ENCODE results near the gene CNOT6L.

CNOT6L gene

GRCh38 chr4:77758804-77759203 lies 60.4 kb downstream of the CNOT6L start:
- TF ChIP-seq EP300 (IDR thresholded peaks at IDR 0.05; ENCODE audit: borderline replicate concordance) (no peak), TEAD4 (IDR thresholded peaks at IDR 0.05) (no peak), RAD21 (IDR thresholded peaks at IDR 0.05; ENCODE audit: low read depth) (no peak), ZBTB7A (IDR thresholded peaks at IDR 0.05; ENCODE audit: low read depth) (no peak), CEBPB (IDR thresholded peaks at IDR 0.05) (no peak), EGR1 (IDR thresholded peaks at IDR 0.05) (no peak), TAF1 (IDR thresholded peaks at IDR 0.05; ENCODE audit: low read depth) (no peak), FOXM1 (IDR thresholded peaks at IDR 0.05; ENCODE audit: borderline replicate concordance, low read depth) (no peak), YY1 (IDR thresholded peaks at IDR 0.05; ENCODE audit: low read depth) (no peak), NFIC (IDR thresholded peaks at IDR 0.05) (no peak), TCF12 (IDR thresholded peaks at IDR 0.05; ENCODE audit: low read depth) (no peak), CREB1 (IDR thresholded peaks at IDR 0.05; ENCODE audit: low read depth) (no peak)
- TF ChIP-seq, protein P1, sequence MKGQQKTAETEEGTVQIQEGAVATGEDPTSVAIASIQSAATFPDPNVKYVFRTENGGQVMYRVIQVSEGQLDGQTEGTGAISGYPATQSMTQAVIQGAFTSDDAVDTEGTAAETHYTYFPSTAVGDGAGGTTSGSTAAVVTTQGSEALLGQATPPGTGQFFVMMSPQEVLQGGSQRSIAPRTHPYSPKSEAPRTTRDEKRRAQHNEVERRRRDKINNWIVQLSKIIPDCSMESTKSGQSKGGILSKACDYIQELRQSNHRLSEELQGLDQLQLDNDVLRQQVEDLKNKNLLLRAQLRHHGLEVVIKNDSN (IDR thresholded peaks at IDR 0.05) = no peak
- TF ChIP-seq, protein P2, sequence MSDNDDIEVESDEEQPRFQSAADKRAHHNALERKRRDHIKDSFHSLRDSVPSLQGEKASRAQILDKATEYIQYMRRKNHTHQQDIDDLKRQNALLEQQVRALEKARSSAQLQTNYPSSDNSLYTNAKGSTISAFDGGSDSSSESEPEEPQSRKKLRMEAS (IDR thresholded peaks at IDR 0.05) = no peak
- TF ChIP-seq, protein P3, sequence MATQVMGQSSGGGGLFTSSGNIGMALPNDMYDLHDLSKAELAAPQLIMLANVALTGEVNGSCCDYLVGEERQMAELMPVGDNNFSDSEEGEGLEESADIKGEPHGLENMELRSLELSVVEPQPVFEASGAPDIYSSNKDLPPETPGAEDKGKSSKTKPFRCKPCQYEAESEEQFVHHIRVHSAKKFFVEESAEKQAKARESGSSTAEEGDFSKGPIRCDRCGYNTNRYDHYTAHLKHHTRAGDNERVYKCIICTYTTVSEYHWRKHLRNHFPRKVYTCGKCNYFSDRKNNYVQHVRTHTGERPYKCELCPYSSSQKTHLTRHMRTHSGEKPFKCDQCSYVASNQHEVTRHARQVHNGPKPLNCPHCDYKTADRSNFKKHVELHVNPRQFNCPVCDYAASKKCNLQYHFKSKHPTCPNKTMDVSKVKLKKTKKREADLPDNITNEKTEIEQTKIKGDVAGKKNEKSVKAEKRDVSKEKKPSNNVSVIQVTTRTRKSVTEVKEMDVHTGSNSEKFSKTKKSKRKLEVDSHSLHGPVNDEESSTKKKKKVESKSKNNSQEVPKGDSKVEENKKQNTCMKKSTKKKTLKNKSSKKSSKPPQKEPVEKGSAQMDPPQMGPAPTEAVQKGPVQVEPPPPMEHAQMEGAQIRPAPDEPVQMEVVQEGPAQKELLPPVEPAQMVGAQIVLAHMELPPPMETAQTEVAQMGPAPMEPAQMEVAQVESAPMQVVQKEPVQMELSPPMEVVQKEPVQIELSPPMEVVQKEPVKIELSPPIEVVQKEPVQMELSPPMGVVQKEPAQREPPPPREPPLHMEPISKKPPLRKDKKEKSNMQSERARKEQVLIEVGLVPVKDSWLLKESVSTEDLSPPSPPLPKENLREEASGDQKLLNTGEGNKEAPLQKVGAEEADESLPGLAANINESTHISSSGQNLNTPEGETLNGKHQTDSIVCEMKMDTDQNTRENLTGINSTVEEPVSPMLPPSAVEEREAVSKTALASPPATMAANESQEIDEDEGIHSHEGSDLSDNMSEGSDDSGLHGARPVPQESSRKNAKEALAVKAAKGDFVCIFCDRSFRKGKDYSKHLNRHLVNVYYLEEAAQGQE (IDR thresholded peaks at IDR 0.05; ENCODE audit: low read depth) = no peak

GRCh38 chr4:77751764-77752163 lies 67.4 kb downstream of the CNOT6L start:
- TF ChIP-seq, protein P1 (IDR thresholded peaks at IDR 0.05) = no peak
- TF ChIP-seq RAD21 (IDR thresholded peaks at IDR 0.05; ENCODE audit: low read depth) (no peak), TCF12 (IDR thresholded peaks at IDR 0.05; ENCODE audit: low read depth) (no peak), CREB1 (IDR thresholded peaks at IDR 0.05; ENCODE audit: low read depth) (no peak), CEBPB (IDR thresholded peaks at IDR 0.05) (no peak), FOXM1 (IDR thresholded peaks at IDR 0.05; ENCODE audit: borderline replicate concordance, low read depth) (no peak), NFIC (IDR thresholded peaks at IDR 0.05) (no peak), ZBTB7A (IDR thresholded peaks at IDR 0.05; ENCODE audit: low read depth) (no peak)
- TF ChIP-seq, protein P3 (IDR thresholded peaks at IDR 0.05; ENCODE audit: low read depth) = no peak

DNA sequence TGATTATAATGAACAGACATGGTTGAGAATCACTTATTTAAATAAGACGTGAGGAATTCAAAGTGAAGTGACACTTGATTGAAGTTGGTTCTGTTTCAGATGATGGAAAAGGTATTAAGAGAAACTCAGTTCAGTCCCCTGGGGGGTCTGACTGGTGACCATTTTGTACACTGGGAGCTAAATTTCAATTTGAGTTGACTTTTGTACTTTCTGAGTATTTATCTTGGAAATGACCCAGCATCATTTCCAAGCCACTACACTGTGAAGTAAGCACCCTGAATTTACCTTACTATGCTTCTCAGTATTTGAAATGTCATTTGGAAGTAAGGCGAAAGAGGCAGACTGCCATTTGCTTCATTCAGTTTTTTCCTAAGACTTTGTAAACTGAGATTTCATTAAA lies 73.4 kb downstream of the CNOT6L start:
- TF ChIP-seq EGR1 (IDR thresholded peaks at IDR 0.05) (no peak), CEBPB (IDR thresholded peaks at IDR 0.05) (no peak), TEAD4 (IDR thresholded peaks at IDR 0.05) (no peak), EP300 (IDR thresholded peaks at IDR 0.05; ENCODE audit: borderline replicate concordance) (no peak), ZBTB7A (IDR thresholded peaks at IDR 0.05; ENCODE audit: low read depth) (no peak), CREB1 (IDR thresholded peaks at IDR 0.05; ENCODE audit: low read depth) (no peak), FOXM1 (IDR thresholded peaks at IDR 0.05; ENCODE audit: borderline replicate concordance, low read depth) (no peak), YY1 (IDR thresholded peaks at IDR 0.05; ENCODE audit: low read depth) (no peak), NFIC (IDR thresholded peaks at IDR 0.05) (no peak), RAD21 (IDR thresholded peaks at IDR 0.05; ENCODE audit: low read depth) (no peak), TAF1 (IDR thresholded peaks at IDR 0.05; ENCODE audit: low read depth) (no peak), TCF12 (IDR thresholded peaks at IDR 0.05; ENCODE audit: low read depth) (no peak)
- TF ChIP-seq, protein P3 (IDR thresholded peaks at IDR 0.05; ENCODE audit: low read depth) = no peak
- TF ChIP-seq, protein P1 (IDR thresholded peaks at IDR 0.05) = no peak
- TF ChIP-seq, protein P2 (IDR thresholded peaks at IDR 0.05) = no peak

DNA sequence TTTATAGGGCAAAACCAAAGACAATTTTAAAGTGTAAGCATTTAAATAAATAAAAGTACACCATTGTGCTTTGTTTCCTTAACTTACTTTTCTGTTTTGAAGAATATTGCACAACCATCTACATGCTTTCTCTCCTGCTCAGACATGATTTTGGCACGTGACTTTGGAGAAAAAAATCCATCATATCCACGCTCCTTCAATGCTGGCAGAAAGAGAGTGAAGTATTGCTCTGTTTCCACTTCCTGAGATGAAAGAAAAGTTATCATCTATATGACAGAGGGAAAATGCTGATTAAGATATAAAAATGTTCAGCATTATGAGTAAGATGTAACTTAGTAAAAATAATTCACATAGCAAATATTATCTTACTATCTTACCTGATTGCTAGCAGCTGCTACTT lies 77.1 kb downstream of the CNOT6L start:
- TF ChIP-seq YY1 (IDR thresholded peaks at IDR 0.05; ENCODE audit: low read depth) (no peak), FOXM1 (IDR thresholded peaks at IDR 0.05; ENCODE audit: borderline replicate concordance, low read depth) (no peak), CREB1 (IDR thresholded peaks at IDR 0.05; ENCODE audit: low read depth) (no peak), CEBPB (IDR thresholded peaks at IDR 0.05) (no peak), NFIC (IDR thresholded peaks at IDR 0.05) (no peak)
- TF ChIP-seq, protein P3 (IDR thresholded peaks at IDR 0.05; ENCODE audit: low read depth) = no peak
